Neural cell (in vitro differentiated cells): ENCODE results near the gene TMPRSS6. TPM values are rescaled to one million over a fixed set of nuclear protein-coding genes. Genes with fewer than 3 reads are reported as not detected.

Source experiments
- H2AFZ ChIP-seq: fragments of 200-600, 300-800 bp; sonication (generic), shearing (Covaris generic); 2 replicates; pipeline ENCODE4 v1.6.0; 2014; ENCODE audit warnings: low read depth, mild to moderate bottlenecking, antibody characterized with exemption, low read length, moderate library complexity
- H3F3A ChIP-seq: fragments of 200-600 bp; shearing (Covaris generic); 2 replicates; pipeline ENCODE4 v1.6.1; 2016; ENCODE audit warnings: mild to moderate bottlenecking, moderate library complexity, mixed read lengths, antibody characterized with exemption, low read length; ENCODE audit not compliant: insufficient read depth, poor library complexity, severe bottlenecking
- H3K27ac ChIP-seq: fragments of 200-600, 300-800 bp; sonication (generic), shearing (Covaris generic); 2 replicates; pipeline ENCODE4 v1.5.1; 2014; ENCODE audit warnings: mild to moderate bottlenecking, low read length, moderate library complexity
- H3K27me3 ChIP-seq: fragments of 300-800, 200-600 bp; sonication (generic), shearing (Covaris generic); 2 replicates; pipeline ENCODE4 v1.6.0; 2014; ENCODE audit warnings: mild to moderate bottlenecking, low read depth, low read length, moderate library complexity; ENCODE audit not compliant: insufficient read depth
- H3K36me3 ChIP-seq: fragments of 300-800, 200-600 bp; sonication (generic), shearing (Covaris generic); 2 replicates; pipeline ENCODE4 v1.5.1; 2014; ENCODE audit warnings: mild to moderate bottlenecking, antibody characterized with exemption, low read length, moderate library complexity; ENCODE audit not compliant: insufficient read depth
- H3K4me2 ChIP-seq: fragments of 300-800, 200-600 bp; sonication (generic), shearing (Covaris generic); 2 replicates; pipeline ENCODE4 v1.6.0; 2014; ENCODE audit warnings: mild to moderate bottlenecking, low read length
- H3K4me3 ChIP-seq: fragments of 300-800, 200-600 bp; sonication (generic), shearing (Covaris generic); 2 replicates; pipeline ENCODE4 v1.5.1; 2014; ENCODE audit warnings: mild to moderate bottlenecking, low read length, moderate library complexity
- H3K79me2 ChIP-seq: fragments of 200-600 bp; shearing (Covaris generic); replicated peaks from 2 replicates; pipeline ENCODE4 v1.6.0; 2014; ENCODE audit warnings: mild to moderate bottlenecking, low read length, moderate library complexity; ENCODE audit not compliant: insufficient read depth
- H3K9ac ChIP-seq: fragments of 300-800, 200-600 bp; sonication (generic), shearing (Covaris generic); 2 replicates; pipeline ENCODE4 v1.6.1; 2016; ENCODE audit warnings: mild to moderate bottlenecking, low read length, mixed read lengths
- H3K9me2 ChIP-seq: fragments of 200-600 bp; shearing (Covaris generic); 2 replicates; pipeline ENCODE4 v1.6.1; 2016; ENCODE audit warnings: mild to moderate bottlenecking, low read length, mixed read lengths; ENCODE audit not compliant: insufficient read depth
- H3K9me3 ChIP-seq: fragments of 200-600, 300-800 bp; sonication (generic), shearing (Covaris generic); 2 replicates; pipeline ENCODE4 v1.6.1; 2016; ENCODE audit warnings: mild to moderate bottlenecking, mixed run types, low read length, moderate library complexity, mixed read lengths
- H4K20me1 ChIP-seq: fragments of 200-600 bp; shearing (Covaris generic); 2 replicates; pipeline ENCODE4 v1.6.1; 2016; ENCODE audit warnings: mild to moderate bottlenecking, mixed run types; ENCODE audit not compliant: insufficient read depth
- CTCF ChIP-seq: fragments of 450-650 bp; IDR thresholded peaks from 2 replicates; pipeline ENCODE4 v1.5.1; 2014; ENCODE audit warnings: antibody characterized with exemption, mild to moderate bottlenecking, moderate library complexity; ENCODE audit not compliant: poor library complexity, severe bottlenecking
- EP300 ChIP-seq: fragments of 450-650 bp; conservative IDR thresholded peaks from 2 replicates; pipeline ENCODE4 v1.6.1; 2014; ENCODE audit warnings: antibody characterized with exemption, mild to moderate bottlenecking, moderate library complexity; ENCODE audit not compliant: poor library complexity, severe bottlenecking
- EZH2 ChIP-seq: fragments of 200-600, 300-800 bp; shearing (Covaris generic), sonication (generic); IDR thresholded peaks from 2 replicates; pipeline ENCODE4 v1.6.1; 2014; ENCODE audit warnings: antibody characterized with exemption, low read length, borderline replicate concordance, mild to moderate bottlenecking; ENCODE audit not compliant: insufficient read depth, poor library complexity, severe bottlenecking
- MXI1 ChIP-seq: fragments of 450-650 bp; conservative IDR thresholded peaks from 2 replicates; pipeline ENCODE4 v1.6.1; 2014; ENCODE audit warnings: antibody characterized with exemption, mild to moderate bottlenecking; ENCODE audit not compliant: poor library complexity, severe bottlenecking
- POLR2AphosphoS5 ChIP-seq: IDR thresholded peaks from 2 replicates; pipeline ENCODE4 v1.6.1; 2012
- RAD21 ChIP-seq: fragments of 450-650 bp; conservative IDR thresholded peaks from 2 replicates; pipeline ENCODE4 v1.6.1; 2014; ENCODE audit warnings: antibody characterized with exemption, mild to moderate bottlenecking, moderate library complexity
- REST ChIP-seq: IDR thresholded peaks from 2 replicates; pipeline ENCODE4 v1.6.1; 2012; ENCODE audit warnings: borderline replicate concordance
- SMC3 ChIP-seq: fragments of 450-650 bp; conservative IDR thresholded peaks from 2 replicates; pipeline ENCODE4 v1.6.1; 2014; ENCODE audit warnings: antibody characterized with exemption, mild to moderate bottlenecking, moderate library complexity; ENCODE audit not compliant: poor library complexity
- TAF1 ChIP-seq: IDR thresholded peaks from 2 replicates; pipeline ENCODE4 v1.6.1; 2012; ENCODE audit warnings: low read depth
- polyA plus RNA-seq: library from polyadenylated mRNA; depleted of rRNA; stranded (reverse); fragments of >200 nt; gene quantifications from 2 replicates; pipeline ENCODE4 v1.2.3, GENCODE V29; 2014

Gene TMPRSS6
- polyA plus RNA-seq, 1 donor from 2014 or later = not detected

- Histone ChIP-seq H3F3A (no peaks in the 10 kb centered on the region), H3K79me2 (no peaks in the 10 kb centered on the region), H2AFZ (no peak overlapping the region), H3K9me3 (no peaks in the 10 kb centered on the region), H3K9me2 (no peaks in the 10 kb centered on the region), H3K27ac (no peak overlapping the region), H4K20me1 (no peaks in the 10 kb centered on the region), H3K36me3 (no peaks in the 10 kb centered on the region), H3K9ac (no peak overlapping the region), H3K27me3 (no peaks in the 10 kb centered on the region), H3K4me2 (no peak overlapping the region), H3K4me3 (no peak overlapping the region)
- TF ChIP-seq EP300 (no peak), MXI1 (no peak), TAF1 (no peak), CTCF (no peak), RAD21 (no peak), POLR2AphosphoS5 (no peak), REST (no peak), SMC3 (no peak), EZH2 (no peak)
Observed at GRCh38 chr22:37146507-37147180, 37.1 kb upstream of the TMPRSS6 start.

GRCh38 chr22:37146051-37146385 is 36.5 kb upstream of the TMPRSS6 start:
- Histone ChIP-seq H3F3A (no peaks in the 10 kb centered on the region), H3K4me2 (no peak overlapping the region), H3K79me2 (no peaks in the 10 kb centered on the region), H3K36me3 (no peaks in the 10 kb centered on the region), H3K9me2 (no peaks in the 10 kb centered on the region), H2AFZ (no peak overlapping the region), H3K9me3 (no peaks in the 10 kb centered on the region), H3K27ac (no peak overlapping the region), H3K9ac (no peak overlapping the region), H3K27me3 (no peaks in the 10 kb centered on the region), H4K20me1 (no peaks in the 10 kb centered on the region), H3K4me3 (no peak overlapping the region)
- TF ChIP-seq TAF1 = no peak
- no peak for TF ChIP-seq MXI1
- no peak for TF ChIP-seq POLR2AphosphoS5
- no peak for TF ChIP-seq EZH2
